Tibial artery (tissue), 4 donors: ENCODE measurements around the gene PCSK5.

Source experiments
- DNase-seq, 2 donors: peaks; one replicate each; pipeline ENCODE4 v3.0.0-alpha.2; 2019
- H3K27ac ChIP-seq, 2 donors: fragments of 200-600 bp; sonication (generic) in 1 of 2; 1 replicate in 1 of 2; 2 replicates in 1 of 2; pipeline ENCODE4 v1.5.1; 2018 to 2019; ENCODE audit warnings: mild to moderate bottlenecking in 1 of 2
- H3K27me3 ChIP-seq, 2 donors: fragments of 200-600 bp; sonication (generic) in 1 of 2; one replicate each; pipeline versions ENCODE4 v1.5.1 to v1.6.0; 2016 to 2019
- H3K36me3 ChIP-seq, 3 donors: fragments of 200-600 bp; sonication (generic) in 2 of 3; one replicate each; pipeline ENCODE4 v1.5.1; 2016 to 2019; ENCODE audit warnings: mild to moderate bottlenecking in 2 of 3
- H3K4me1 ChIP-seq, 4 donors: fragments of 200-600 bp; sonication (generic) in 2 of 4; 1 replicate in 3 of 4; 2 replicates in 1 of 4; pipeline ENCODE4 v1.5.1; 2016 to 2019
- H3K4me3 ChIP-seq, 2 donors: fragments of 200-600 bp; sonication (generic) in 1 of 2; 1 replicate in 1 of 2; 2 replicates in 1 of 2; pipeline ENCODE4 v1.5.1; 2018 to 2019; ENCODE audit warnings: mild to moderate bottlenecking in 2 of 2
- H3K9me3 ChIP-seq, 3 donors: fragments of 200-600 bp; sonication (generic) in 1 of 3; one replicate each; pipeline ENCODE4 v1.5.1; 2016 to 2019
- CTCF ChIP-seq, 2 experiments: fragments of 200-600 bp in 1 of 2; fragments of 450-650 bp in 1 of 2; IDR thresholded peaks; one replicate each; pipeline ENCODE4 v1.5.1; 2017 to 2019; ENCODE audit warnings: antibody characterized with exemption in 2 of 2, mild to moderate bottlenecking in 1 of 2, moderate library complexity in 1 of 2
- intact Hi-C: fragments of 100-400 bp; cut with DNase I; formaldehyde crosslinking; loops from one replicate; pipeline ENCODE4 v1.15.0; 2023; ENCODE audit warnings: low total_unique reads

Gene PCSK5

DNA sequence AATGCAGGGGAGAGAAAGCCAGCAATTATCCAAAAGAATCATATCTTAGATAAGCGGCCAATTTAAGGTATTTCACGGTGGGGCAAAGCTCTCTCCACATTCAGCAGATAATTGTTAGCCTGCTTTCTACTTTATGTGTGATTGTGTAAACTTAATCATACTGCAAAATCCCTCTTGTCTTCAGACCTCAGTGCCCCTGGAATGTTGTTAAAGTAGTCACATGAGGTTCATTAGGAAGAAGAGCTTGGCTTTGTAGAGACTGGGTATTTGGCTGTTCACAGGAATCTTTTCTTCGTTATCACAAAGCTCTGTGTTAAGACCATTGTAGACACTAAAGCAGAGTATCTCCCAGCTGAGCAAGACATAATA, 376.8 kb downstream of the PCSK5 start:
- no peaks in the 10 kb centered on the region for H3K27me3 ChIP-seq
- H3K27ac ChIP-seq = no peak overlapping the region
- peaks cover 0 to 12% (median 3%) of the 10 kb centered on the region in 4 donors for H3K4me1 ChIP-seq
- H3K36me3 ChIP-seq = no peaks in the 10 kb centered on the region
- intact Hi-C loops = no loop called here
- no peak for TF ChIP-seq CTCF (IDR thresholded peaks at IDR 0.05)
- peaks cover 0 to 5% (median 4%) of the 10 kb centered on the region in 3 donors for H3K9me3 ChIP-seq
- no peak overlapping the region for H3K4me3 ChIP-seq
- no peak for DNase-seq

GRCh38 chr9:76269789-76270188, 379.3 kb downstream of the PCSK5 start:
- Histone ChIP-seq H3K27me3 (no peaks in the 10 kb centered on the region), H3K4me3 (no peak overlapping the region), H3K36me3 (no peaks in the 10 kb centered on the region), H3K4me1 (peaks cover 0 to 12% (median 3%) of the 10 kb centered on the region in 4 donors), H3K9me3 (no peaks in the 10 kb centered on the region), H3K27ac (no peak overlapping the region)
- TF ChIP-seq CTCF (IDR thresholded peaks at IDR 0.05) = no peak
- DNase-seq = no peak
- intact Hi-C loops = loop anchor here (2.0 kb wide), 1 partner anchor 61 kb away; no protein-coding TSS in a partner anchor

- no peaks in the 10 kb centered on the region for H3K36me3 ChIP-seq
- no peak for TF ChIP-seq CTCF (IDR thresholded peaks at IDR 0.05)
- no peak for DNase-seq
- no peak overlapping the region for H3K27ac ChIP-seq
- H3K9me3 ChIP-seq = no peaks in the 10 kb centered on the region
- no peaks in the 10 kb centered on the region for H3K27me3 ChIP-seq
- peaks cover 0 to 12% (median 3%) of the 10 kb centered on the region in 4 donors for H3K4me1 ChIP-seq
- no peak overlapping the region for H3K4me3 ChIP-seq
- intact Hi-C loops = no loop called here
Observed at GRCh38 chr9:76271755-76272154, 381.3 kb downstream of the PCSK5 start.

DNA sequence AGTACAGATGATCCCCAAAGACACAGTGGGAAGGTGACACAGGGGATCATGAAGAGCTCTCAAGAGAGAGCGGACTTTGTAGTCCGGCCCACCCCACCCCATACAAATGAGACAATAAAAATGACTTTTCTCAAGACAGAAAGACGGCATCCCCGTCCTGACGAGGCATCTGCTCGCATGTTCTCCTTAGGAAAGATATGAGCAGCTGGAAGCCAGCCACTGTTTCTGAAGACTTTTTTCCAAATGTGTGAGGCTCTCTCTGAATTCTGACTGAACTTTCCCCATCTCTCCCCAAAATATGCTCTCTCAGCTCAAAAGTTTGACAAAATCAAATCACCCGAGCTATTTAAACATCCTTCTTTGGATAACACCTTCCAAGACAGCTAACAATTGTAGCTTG, 398.6 kb downstream of the PCSK5 start:
- no peak for DNase-seq
- intact Hi-C loops = no loop called here

GRCh38 chr9:76289703-76290102, 399.2 kb downstream of the PCSK5 start:
- no peak for DNase-seq
- intact Hi-C loops = loop anchor here (10.0 kb wide), 3 partner anchors 135 to 1025 kb away; no protein-coding TSS in a partner anchor
- Histone ChIP-seq H3K27me3 (no peaks in the 10 kb centered on the region), H3K27ac (no peak overlapping the region), H3K4me3 (no peak overlapping the region), H3K9me3 (no peaks in the 10 kb centered on the region), H3K4me1 (no peaks in the 10 kb centered on the region), H3K36me3 (no peaks in the 10 kb centered on the region)
- no peak for TF ChIP-seq CTCF (IDR thresholded peaks at IDR 0.05)

More for the DNA sequence above, 398.6 kb downstream of the PCSK5 start:
- Histone ChIP-seq H3K9me3 (no peaks in the 10 kb centered on the region), H3K36me3 (no peaks in the 10 kb centered on the region), H3K27me3 (no peaks in the 10 kb centered on the region), H3K4me3 (no peak overlapping the region), H3K27ac (no peak overlapping the region), H3K4me1 (no peaks in the 10 kb centered on the region)
- TF ChIP-seq CTCF (IDR thresholded peaks at IDR 0.05) = no peak

- Histone ChIP-seq H3K36me3 (no peaks in the 10 kb centered on the region), H3K27me3 (no peaks in the 10 kb centered on the region), H3K4me1 (no peaks in the 10 kb centered on the region), H3K27ac (no peak overlapping the region), H3K4me3 (no peak overlapping the region), H3K9me3 (no peaks in the 10 kb centered on the region)
- intact Hi-C loops = loop anchor here (10.0 kb wide), 3 partner anchors 136 to 1026 kb away; no protein-coding TSS in a partner anchor
- no peak for TF ChIP-seq CTCF (IDR thresholded peaks at IDR 0.05)
- no peak for DNase-seq
Observed at GRCh38 chr9:76290555-76290954, 400.1 kb downstream of the PCSK5 start.
